NCI-H2196 treated with DMSO at 0.1 percent for 48 hours (cell line): ENCODE results near the gene FANCC.

Experiments used
- DNase-seq: peaks from one replicate; lab custom pipeline; 2025; ENCODE audit not compliant: unreplicated experiment; lab: John Stamatoyannopoulos, UW

Gene FANCC

DNA sequence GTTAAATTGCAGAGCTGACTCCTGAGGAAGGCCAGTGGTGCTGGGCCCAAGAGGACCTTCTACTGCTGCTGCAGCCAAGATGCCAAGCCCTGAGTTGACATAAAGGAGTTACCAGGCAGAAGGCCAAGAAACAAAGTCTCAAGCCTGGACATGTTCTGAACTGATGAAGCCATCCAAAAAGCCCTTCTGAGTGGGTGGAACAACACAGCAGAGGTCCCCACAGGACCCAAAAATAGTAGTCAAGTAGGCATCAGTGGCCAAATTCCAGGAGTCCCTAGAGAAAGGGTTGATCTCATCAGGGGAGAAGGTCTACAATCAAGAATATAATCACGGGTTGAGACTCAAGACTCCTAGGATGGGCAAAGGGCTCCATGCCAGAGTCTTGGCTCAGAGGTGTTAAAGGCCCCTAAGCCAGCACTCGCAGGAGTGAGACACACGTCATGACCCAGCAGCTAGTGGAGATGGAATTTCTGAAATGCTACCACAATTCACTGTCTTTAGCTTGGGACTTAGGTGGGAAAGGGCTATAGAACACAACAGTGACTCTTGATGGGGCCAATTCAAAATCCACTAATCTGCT lies 119.7 kb downstream of the FANCC start:
- peak; percentile 68 for DNase-seq

DNA sequence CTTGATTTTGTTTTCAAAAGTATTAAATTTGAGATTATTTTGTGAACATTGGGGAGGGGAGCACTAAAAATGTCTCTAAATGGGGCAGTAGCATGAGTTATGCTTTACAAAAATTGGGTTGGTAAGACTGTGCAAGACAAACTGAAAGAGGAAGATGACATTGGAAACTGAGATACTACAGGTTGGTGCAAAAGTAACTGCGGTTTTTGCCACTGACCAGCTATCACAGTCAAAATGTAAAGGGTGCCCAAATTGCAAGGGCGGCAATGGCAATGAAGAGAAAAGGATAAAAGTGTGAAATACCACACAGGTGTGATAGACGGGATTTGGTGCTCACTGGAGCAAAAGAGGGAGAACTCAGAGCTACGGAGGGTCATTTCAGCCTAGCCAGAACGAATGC lies 124.0 kb downstream of the FANCC start:
- no peak for DNase-seq

DNA sequence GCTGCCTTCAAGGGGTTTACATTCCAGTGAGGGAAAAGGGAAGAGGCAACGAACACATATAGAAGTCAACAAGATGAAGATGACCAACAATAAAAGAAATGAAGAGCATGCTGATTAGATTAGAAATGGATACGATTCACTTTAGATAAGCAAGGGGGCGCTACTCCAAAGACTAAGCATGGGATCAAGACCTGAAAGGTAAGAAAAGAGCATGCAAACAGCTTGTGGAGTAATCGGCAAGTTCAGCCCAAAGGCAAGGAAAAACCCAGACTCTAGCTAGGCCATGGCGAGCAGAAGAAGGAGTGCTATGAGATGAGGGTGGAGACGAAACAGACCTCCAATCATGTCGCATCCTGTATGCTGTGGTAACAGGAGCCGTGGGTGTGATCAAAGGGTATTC lies 124.4 kb downstream of the FANCC start:
- no peak for DNase-seq

DNA sequence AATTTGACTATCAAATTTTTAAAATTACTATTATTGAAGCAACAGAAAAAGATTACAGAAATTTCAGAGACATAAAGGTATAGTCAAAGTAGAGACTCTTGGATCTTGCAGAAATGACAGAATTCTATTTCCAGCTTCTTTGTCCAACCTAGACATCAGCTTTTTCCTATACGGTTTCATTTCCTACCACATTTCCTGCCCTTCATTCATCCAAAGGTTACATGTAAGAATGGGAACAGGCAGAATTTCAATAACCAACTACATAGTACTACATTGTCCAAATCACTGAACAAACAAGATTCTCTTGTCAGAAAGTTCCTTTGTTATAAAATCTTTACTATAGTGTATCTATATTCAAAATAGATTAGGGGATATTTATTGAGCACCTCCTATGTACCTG lies 124.9 kb downstream of the FANCC start:
- DNase-seq: no peak

DNA sequence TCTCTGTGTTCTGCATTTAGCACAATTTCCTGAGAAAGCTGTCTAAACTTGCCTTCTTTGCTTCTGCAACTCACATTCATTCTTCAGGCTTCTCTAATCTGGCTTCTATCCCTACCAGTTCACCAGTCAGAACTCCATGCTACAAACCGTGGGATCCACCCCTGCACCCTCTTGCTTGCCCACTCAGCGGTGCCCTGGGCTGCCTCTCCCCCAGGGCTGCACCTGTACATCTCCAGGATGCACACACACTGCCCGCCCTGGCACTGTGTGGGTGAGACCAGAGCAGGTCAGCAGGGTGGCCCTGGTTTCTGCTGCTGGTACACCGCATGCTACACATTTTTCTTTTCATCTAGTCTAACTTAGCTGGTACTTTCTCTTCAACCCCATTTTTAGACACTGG lies 127.1 kb downstream of the FANCC start:
- no peak for DNase-seq

DNA sequence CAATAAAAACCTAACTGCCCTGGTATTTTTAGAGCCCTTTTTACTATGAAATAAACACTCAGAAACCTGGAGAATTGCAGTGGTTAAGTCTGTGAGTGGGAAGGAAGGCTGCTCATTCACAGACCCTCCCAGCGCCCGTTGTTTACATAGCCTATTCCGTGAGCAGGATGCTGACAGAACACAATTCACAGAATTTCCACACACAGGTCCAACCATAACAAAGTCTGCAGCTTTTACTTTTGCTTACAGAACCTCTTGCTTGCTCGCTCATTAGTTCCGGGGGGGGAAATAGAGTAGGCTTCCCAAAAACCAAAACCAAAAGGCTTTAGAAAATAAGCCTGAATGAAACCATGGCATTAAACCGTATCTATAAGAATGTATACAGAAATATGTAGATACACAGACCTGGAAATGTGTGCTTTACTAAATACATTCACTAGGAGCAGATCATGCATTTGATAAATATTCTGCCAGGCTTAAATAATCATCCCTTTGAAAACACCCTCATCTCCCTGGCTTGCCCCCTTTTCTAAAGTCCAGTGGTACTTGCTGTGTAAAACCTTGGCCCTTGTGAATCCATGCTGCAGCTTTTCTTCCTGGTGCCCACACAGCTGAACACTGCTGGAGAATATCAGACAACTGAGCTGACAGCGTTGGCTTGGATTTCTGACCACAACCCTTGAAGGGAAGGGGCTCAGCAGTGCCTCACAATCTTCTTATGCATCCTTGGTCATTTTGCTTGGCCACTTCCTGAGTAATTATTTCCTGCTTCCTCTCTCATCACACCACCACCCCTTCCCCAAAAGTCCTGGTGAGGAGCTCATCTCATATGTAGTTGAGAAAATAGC lies 128.0 kb downstream of the FANCC start:
- DNase-seq: no peak

DNA sequence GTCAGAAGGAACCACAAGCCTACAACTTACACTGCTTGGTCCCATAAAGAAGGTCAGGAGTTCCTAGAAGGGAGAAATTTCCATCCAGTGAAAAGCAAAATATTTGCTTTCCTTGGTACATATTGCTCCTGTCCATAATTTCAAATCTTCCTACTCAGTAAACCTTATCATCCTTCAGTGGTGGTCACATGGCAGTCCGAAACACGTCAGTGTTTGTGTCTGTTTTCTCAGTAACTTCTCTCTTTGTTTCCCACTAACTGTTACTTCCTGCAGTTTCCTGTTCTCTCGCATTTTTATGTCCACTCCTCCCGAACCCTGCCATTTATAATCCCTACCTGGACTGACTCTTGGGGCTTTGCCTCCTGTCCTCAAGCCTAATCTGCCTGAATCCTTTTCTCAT lies 129.1 kb downstream of the FANCC start:
- no peak for DNase-seq

DNA sequence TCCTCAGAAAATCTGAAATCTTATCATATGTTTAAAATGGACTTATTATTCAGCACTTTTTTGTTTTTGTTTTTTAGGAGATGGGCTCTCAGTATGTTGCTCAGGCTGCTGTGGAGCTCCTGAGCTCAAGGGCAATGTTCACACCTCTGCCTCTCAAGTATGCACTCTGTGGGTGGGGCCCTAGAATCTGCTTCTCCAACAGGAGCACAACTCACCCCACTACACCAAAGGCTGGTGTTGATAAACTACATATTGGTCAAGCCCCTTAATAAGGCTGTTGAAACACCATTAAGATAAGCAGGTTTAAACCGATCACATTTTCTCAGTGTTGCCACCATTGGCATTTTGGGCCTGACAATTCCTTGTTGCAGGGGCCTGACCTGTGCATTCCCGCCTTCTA lies 131.6 kb downstream of the FANCC start:
- no peak for DNase-seq

DNA sequence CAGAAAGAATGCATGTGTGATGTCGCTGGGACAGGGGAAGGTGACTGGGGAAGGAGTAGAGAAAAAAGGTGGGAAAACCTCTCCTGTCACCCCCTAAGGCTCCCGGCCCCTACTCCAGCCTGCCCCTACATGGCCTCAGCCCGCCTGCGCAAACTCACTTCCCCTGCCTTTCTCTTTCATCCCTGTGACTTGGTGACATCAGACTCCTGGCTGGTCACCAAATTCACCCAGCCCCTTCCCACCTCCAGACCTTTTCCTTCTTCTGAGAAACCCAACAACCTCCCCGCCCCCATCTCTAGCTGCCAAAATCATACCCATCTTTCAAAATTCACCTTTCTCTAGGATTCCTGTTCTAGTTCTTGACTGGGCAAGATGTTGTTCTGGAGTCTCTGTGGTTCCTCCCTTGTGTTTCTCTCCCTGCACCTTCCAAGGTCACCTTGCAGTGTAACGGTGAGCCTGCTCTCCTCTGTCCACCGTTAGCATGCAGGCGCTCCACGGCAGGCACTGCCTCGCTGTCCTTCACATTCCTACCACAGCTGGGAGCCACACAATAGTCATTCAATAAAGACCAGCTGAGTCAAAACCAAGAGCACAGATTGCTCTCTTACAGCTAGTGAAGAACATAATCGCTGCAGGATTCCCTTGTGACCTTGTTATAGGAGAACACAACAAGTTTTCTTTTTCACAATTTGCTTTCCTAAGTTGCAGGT lies 134.5 kb downstream of the FANCC start:
- DNase-seq: no peak

DNA sequence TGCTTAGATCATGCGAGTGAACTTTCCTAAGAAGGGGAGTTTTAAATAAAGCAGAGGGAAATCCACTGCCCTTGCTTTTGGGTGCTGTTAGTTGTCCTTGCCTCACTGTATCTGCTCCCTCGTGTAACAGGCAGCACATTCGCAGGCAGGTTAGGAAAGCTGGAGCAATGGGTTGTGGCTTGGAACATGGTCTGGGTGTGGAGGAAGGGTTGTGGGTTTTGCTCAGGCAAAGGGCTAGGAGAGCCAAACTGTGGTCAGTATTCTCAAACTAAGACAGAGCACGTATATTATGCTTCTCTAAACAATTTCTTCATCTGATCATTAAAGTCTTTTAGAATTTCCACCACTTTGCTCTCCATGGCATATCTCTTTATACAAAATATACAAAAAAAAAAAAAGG lies 135.7 kb downstream of the FANCC start:
- no peak for DNase-seq

DNA sequence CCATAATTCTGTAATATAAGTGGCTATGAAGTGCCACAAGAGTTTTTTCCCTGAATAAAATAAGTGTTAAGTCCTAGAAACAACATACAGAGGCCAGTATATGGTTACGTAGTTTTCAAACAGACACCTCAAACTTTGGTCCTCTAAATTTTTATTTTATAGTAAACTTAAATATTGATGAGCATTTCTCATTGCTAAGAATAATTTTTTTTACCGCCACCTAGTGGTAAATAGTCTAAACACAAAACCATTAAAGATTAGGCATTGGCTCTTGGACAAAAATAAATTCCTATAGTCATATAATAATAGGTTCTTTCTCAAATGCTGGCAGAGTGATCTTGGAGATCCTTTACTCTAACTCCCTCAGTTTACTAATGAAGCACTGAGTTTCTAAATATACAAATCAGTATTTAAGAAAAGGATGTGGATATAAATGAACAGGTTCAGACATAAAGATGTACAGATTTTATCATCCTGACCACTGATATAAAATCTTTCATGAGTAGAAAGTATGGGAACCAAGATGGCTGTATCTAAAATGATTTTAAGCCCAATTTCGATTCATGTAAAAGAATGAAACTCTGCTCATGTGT lies 136.2 kb downstream of the FANCC start:
- DNase-seq: no peak

DNA sequence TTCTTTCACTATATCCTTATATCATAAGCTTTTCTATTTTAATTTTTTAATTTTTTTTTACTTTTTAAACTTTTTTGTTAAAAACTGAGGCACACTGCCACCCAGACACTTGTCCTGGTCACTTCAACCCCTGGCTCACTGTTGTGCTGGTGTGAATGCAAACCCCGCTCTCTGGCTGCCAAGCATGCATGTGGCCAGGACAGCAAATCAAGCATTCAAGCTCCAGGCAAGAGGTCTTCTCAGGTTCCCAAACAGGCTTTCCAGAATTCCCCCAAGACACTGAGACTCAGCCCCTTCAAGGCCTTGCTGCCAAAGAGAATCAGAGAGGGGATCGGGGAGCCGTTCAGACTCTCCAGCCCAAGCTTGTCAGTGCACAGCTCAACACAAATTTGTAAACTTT lies 139.9 kb downstream of the FANCC start:
- no peak for DNase-seq

DNA sequence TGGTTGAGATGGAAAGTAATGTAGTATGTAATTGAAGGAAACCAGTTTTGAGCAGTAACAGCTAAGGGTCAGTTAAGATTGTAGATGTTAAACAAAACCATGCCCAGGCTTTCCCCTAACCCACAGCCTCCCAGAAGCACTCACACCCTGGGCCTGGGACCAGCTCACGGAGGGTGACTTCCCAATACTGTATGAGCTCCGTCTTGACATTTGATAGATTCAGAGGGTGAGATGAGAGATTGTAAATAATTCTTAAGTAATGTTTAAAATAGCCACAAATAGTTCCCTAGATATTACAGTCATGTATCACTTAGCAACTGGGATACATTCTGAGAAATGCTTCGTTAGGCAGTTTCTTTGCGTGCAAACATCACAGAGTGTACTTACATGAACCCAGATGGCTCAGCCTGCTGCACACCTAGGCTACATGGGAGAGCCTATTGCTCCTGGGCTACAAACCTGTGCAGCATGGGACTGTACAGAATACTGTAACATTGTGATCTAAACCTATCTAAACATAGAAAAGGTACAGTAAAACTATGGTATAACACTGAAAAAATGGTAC lies 140.7 kb downstream of the FANCC start:
- DNase-seq: no peak

DNA sequence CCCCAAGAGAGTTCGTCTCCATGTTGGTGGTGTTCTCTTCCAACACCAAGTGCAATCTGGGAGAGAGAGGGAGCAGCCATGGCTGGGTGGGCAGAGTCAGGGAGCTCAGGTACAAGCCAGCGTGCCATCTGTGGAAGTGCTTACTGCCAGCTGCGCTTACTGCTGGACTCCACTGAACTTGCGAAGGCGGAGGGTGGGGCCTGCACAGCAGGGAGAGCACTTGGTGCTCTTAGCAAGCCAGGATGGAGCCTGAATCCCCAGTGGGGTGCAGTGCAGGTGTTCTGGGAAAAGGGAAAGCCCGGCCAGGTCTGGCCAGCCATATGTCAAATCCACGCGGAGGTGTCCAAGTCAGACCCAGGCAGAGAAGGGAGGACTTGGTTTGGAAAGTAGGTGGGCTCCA lies 142.0 kb downstream of the FANCC start:
- DNase-seq: no peak

DNA sequence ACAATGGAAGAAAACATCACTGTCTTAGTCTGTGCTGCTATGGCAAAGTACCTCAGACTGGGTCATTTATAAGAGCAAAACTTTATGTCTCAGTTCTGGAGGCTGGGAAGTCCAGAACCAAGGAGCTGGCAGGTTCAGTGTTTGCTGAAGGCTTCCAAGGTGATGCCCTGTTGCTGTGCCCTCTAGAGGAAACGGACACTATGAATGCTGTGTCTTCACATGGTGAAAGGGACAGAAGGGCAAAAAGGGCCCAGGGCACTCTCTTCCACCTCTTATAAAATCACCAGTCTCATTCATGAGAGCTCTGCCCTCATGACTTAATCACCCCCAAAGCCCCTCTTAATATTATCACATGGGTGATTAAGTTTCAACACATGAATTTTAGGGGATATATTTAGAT lies 143.5 kb downstream of the FANCC start:
- DNase-seq: no peak

DNA sequence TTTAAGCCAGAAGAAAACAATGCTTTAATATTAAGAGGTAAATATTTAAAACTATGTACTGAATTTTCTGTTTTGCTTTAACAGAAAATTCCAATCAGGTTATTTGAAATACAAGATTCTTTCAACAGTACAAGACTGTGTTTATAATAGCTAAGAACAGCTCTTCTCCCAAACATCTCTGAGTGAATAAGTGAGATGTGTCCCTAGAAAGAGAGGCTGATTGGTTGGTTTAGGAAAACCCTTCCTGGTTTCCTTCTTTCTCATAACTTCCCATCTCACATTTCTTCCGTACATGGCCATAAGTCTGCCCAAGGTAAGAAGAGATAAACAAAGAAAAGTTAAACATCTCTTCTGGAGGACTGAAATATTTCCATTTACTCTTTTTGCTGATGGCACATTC lies 145.9 kb downstream of the FANCC start:
- DNase-seq: no peak

DNA sequence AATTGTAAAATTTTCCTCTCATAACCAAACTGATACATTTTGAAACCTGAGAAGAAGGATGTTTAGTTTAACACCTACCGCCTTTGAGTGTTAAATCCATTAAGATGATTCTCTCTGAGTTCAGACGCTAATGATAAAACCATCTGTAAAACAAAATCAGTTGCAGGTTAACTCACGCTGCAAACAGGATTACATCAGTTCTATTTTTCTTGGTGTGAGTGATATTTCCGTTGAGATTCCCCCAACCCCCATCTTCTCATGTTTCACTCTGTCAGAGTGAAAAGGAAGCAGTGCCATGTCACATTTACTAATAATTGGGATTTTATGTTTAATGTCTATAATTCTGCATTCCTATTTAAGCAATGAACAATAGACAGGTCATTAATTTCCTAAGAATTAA lies 146.5 kb downstream of the FANCC start:
- no peak for DNase-seq

DNA sequence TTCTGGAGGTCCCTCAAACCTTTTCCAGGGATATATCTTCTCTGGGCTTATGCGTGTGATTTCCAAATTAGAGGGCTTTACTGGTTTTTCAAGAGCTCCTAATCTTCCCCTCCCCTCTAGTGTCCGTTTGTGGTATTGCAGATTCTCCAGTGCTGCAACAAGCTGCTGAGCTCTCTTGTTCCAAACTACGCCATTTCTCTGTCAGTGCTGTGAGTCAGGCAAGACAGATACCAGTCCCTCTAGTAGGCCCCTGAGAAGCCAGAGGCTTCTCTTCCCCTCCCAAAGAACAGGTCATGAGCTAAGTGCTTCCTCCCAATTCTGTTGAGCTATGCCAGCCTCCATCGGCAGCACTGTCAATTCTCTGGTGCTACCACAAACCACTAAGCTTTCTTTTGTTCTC lies 149.5 kb downstream of the FANCC start:
- no peak for DNase-seq

DNA sequence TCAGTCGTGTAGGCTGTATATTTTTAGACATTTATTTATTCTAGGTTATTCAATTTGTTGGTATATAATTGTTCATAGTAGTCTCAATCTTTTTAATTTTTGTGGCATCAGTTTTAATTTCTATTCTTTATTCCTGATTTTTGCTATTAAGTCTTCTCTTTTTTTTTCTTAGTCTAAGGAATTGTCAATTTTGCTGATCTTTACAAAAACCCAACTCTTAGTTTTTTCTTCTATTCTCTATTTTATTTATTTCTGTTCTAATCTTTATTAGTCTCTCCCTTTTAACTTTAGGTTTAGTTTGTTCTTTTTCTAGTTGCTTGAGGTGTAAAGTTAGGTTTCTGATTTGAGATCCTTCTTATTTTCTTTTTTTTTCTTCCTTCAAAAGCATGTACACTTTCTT lies 152.5 kb downstream of the FANCC start:
- no peak for DNase-seq

DNA sequence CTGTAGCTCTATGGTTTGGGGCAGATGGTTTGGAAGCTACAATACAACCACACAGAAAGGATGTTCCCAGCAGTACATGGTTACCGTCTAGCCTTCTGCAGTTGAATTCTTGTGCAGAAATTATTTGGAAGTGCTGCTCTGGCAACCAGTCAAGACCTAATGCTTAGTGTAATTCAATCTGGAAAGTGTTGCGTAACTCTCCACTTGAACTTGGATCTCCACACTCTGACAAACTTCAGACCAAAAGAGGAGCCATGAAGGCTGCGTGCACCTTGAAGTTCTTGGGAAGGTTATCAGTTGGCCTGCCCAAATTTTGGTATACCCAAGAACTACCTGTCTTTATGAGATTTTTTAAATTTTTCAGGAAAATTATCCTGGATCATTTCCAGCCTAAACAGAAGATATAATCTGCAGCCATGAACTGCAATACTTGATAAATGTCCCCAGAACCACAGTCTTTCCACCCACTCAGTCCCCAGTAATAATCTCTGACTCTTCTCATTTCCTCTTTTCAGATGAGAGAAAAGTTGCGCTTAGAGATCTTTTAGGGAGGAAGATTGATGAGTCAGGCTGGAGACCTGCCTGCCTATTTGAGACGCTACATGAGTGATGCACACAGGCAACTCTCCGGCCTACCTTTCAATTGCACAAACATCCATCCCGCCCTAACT lies 159.9 kb downstream of the FANCC start:
- DNase-seq: peak; percentile 64

DNA sequence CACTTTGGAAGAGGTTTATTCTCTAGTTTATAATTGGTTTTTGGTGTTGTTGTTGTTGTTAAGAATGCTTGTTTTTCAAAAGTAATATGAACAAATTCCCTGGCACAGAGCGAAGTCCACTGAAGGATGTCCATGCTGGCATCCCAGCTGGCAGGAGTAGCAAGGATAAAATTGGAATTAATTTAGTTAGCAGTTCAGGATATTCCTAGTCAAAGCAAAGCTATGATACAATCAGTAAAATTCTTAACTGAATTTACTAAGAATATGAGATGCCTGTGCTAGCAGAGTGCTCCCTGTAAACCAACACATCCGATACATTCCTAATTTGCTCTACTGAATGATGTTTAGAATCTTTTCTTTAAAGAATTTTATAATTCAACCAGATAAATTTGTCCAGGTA lies 161.4 kb downstream of the FANCC start:
- no peak for DNase-seq
